ENCODE results near the gene SLC22A5. TPM values are rescaled to one million over a fixed set of nuclear protein-coding genes. Genes with fewer than 3 reads are reported as not detected.

Gene SLC22A5
- total and polyA plus RNA-seq, 9 donors, result 5.2 to 37.5 (median 10.4) TPM

DNA sequence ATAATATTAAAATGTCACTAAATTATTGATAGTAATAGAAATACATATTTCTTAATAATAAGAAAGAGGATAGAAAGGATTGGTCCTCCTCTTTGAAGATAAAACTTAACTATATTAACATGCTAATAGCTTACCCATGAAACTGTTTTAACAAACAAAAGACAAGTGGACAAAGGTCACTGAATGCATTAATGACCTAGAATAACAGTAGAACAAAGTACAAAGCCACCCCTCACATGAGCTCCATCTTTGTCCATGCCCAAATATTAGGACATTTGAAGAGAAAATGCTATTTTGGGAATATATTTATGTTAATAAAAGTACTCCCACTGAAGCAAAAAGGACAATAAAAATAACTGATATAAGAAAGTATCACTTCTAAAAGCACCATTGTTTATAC lies 34.1 kb upstream of the SLC22A5 start:
- Histone ChIP-seq H3K27me3 (no peaks in the 10 kb centered on the region), H3K27ac (no peak overlapping the region), H3K9me3 (no peaks in the 10 kb centered on the region), H3K4me1 (ENCODE audit: insufficient read depth) (no peaks in the 10 kb centered on the region), H3K36me3 (no peaks in the 10 kb centered on the region), H3K4me3 (no peak overlapping the region)
- intact Hi-C loops (cut with DNase I), result no loop called here
- no peak for DNase-seq
- TF ChIP-seq EP300 (IDR thresholded peaks at IDR 0.05), result no peak
- TF ChIP-seq, protein P1, sequence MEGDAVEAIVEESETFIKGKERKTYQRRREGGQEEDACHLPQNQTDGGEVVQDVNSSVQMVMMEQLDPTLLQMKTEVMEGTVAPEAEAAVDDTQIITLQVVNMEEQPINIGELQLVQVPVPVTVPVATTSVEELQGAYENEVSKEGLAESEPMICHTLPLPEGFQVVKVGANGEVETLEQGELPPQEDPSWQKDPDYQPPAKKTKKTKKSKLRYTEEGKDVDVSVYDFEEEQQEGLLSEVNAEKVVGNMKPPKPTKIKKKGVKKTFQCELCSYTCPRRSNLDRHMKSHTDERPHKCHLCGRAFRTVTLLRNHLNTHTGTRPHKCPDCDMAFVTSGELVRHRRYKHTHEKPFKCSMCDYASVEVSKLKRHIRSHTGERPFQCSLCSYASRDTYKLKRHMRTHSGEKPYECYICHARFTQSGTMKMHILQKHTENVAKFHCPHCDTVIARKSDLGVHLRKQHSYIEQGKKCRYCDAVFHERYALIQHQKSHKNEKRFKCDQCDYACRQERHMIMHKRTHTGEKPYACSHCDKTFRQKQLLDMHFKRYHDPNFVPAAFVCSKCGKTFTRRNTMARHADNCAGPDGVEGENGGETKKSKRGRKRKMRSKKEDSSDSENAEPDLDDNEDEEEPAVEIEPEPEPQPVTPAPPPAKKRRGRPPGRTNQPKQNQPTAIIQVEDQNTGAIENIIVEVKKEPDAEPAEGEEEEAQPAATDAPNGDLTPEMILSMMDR (IDR thresholded peaks at IDR 0.05), result no peak
- no peak for TF ChIP-seq POLR2A (IDR thresholded peaks at IDR 0.05)

DNA sequence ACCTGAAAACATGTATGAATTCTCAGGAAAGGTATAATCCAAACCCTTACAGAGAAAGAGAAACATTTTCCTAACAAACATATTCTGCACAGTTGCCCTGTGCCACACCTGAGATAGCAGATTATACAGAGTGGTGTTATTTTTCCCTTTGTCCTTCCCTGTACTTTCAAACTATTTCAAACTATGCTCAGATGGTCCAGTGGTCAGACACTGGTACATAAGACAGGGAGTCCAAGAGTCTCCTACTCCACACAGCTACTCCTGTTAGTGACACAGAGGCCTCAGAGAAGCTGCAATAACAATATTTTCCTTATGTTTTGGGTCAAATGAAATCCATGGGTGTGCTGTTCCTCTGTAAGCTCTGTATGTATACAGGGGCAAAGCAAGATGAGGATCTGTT lies 30.0 kb upstream of the SLC22A5 start:
- intact Hi-C loops (cut with DNase I), result no loop called here
- Histone ChIP-seq H3K4me1 (ENCODE audit: insufficient read depth) (no peaks in the 10 kb centered on the region), H3K9me3 (no peaks in the 10 kb centered on the region), H3K27me3 (no peaks in the 10 kb centered on the region), H3K4me3 (no peak overlapping the region), H3K27ac (no peak overlapping the region), H3K36me3 (no peaks in the 10 kb centered on the region)
- DNase-seq, result no peak
- TF ChIP-seq, protein P1 (IDR thresholded peaks at IDR 0.05), result no peak
- TF ChIP-seq POLR2A (IDR thresholded peaks at IDR 0.05), result no peak
- no peak for TF ChIP-seq EP300 (IDR thresholded peaks at IDR 0.05)

DNA sequence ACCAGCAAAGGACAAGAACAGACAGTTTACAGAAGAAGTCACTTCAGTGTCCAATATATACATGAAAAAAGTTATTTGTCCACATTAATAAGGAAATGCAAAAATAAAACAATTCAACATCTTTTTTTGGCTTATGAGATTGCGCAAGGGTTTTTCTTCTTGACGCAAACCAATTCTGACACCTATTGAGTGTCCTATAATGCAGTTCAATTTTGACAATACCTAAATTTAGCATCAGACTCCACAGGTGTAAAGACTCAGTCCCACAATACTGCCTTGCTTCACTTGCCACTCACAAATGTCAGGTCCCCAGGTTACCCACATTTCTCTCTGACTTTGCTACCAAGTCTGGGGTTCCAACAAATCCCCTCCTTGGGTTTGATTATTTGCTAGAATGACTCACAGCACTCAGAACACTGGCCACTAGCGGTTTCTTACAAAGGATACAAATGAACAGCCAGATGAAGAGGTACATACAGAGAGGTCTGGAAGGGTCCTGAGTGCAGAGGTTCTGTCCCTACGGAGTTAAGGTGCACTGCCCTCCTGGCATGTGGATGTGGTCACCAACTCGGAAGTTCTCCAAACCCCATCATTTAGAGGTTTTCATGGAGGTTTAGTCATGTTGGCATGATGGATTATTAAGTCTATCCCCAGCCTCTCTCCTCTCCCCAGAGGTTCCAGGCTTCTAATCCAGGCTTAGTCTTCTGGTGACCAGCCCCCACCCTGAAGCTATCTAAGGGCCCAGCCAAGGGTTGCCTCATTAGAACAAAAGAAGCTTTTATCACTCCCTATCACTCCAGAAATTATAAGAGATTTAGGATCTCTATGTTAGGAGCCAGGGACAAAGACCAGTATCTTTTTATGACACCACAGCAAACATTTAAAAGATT lies 27.0 kb upstream of the SLC22A5 start:
- Histone ChIP-seq H3K4me1 (ENCODE audit: insufficient read depth) (no peaks in the 10 kb centered on the region), H3K27me3 (no peaks in the 10 kb centered on the region), H3K9me3 (no peaks in the 10 kb centered on the region), H3K27ac (no peak overlapping the region), H3K36me3 (no peaks in the 10 kb centered on the region), H3K4me3 (no peak overlapping the region)
- no peak for DNase-seq
- intact Hi-C loops (cut with DNase I), result no loop called here
- TF ChIP-seq, protein P1 (IDR thresholded peaks at IDR 0.05), result no peak
- no peak for TF ChIP-seq EP300 (IDR thresholded peaks at IDR 0.05)
- TF ChIP-seq POLR2A (IDR thresholded peaks at IDR 0.05), result no peak
- WGBS, 3 donors, result 70 to 82% (median 72%) methylated on average over 5 of the region's 5 CpGs

DNA sequence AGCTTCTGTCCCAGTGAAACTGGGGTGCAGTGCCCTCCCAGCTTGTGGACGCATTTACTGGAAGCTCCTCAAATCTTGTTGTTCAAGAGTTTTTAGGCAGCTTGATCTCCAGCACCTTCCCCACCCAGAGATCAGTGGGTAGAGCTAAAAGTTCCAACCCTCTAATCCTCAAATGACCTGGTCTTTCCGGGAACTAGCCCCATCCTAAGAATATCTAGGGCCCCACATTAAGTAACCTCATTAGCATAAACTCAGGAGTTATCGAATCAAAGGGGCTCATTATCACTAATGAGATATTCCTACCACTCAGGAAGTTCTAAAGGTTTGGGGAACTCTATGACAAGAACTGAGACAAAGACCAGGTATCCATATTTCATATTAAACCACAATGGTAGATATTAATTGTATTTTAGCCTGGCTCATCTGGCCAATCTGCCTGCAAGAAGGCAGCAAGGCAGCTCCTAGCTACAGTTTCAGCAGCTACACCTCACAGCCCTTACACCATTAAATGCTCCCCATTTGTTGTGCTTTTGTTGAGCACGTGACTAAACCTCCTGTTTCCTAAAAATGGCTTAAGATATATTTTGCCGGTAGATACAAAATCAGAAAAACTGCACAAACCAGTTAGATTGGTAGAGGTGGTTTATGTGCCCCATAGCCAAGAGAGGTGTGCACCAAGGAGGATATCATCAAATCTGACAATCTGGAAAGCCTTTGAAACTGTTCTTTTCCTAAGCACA lies 24.6 kb upstream of the SLC22A5 start:
- TF ChIP-seq, protein P1 (IDR thresholded peaks at IDR 0.05), result no peak
- TF ChIP-seq POLR2A (IDR thresholded peaks at IDR 0.05) (no peak), EP300 (IDR thresholded peaks at IDR 0.05) (no peak)
- H3K27ac ChIP-seq, result no peak overlapping the region
- no peak for DNase-seq
- WGBS, 3 donors, result 78 to 87% (median 87%) methylated on average over 5 of the region's 5 CpGs
- H3K36me3 ChIP-seq, result no peaks in the 10 kb centered on the region
- no peaks in the 10 kb centered on the region for H3K4me1 ChIP-seq (ENCODE audit: insufficient read depth)
- H3K4me3 ChIP-seq, result no peak overlapping the region
- intact Hi-C loops (cut with DNase I), result no loop called here
- H3K9me3 ChIP-seq, result peaks cover 0 to 5% of the 10 kb centered on the region in 2 donors
- no peaks in the 10 kb centered on the region for H3K27me3 ChIP-seq
